22Rv1 (cell line): ENCODE data around the gene MSANTD7.
A peak's percentile ranks its signal among the peaks of the same experiment; 100 is the strongest.

Experiments
- H3K27ac ChIP-seq: fragments of 450-650 bp; 2 replicates; pipeline ENCODE4 v1.5.1; 2017
- ZFX ChIP-seq: fragments of 450-650 bp; IDR thresholded peaks from 2 replicates; pipeline ENCODE4 v1.6.1; 2017; ENCODE audit warnings: antibody characterized with exemption, borderline replicate concordance
- TF ChIP-seq, protein P1 (sequence below): fragments of 450-650 bp; IDR thresholded peaks from 2 replicates; pipeline ENCODE4 v1.5.1; 2017; ENCODE audit warnings: mild to moderate bottlenecking

MSANTD7 gene

DNA sequence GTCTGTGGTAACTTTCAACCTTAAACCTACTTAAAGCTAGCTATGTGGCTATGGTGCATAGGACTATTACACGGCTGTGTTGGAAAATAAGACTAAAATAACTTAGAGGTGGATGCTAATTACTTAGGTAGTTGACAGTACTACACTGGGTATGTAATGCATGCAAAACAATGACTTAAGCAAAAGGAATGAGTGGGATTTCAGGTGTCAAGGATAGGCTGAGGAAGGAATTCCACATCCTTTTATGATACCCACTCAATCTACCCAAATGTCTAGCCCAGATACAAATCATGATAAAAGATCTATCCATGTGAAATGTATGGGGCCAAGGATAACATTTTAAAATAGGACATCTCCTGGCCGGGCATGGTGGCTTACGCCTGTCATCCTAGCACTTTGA, 14.1 kb upstream of the MSANTD7 start:
- no peak overlapping the region for H3K27ac ChIP-seq
- TF ChIP-seq, protein P1, sequence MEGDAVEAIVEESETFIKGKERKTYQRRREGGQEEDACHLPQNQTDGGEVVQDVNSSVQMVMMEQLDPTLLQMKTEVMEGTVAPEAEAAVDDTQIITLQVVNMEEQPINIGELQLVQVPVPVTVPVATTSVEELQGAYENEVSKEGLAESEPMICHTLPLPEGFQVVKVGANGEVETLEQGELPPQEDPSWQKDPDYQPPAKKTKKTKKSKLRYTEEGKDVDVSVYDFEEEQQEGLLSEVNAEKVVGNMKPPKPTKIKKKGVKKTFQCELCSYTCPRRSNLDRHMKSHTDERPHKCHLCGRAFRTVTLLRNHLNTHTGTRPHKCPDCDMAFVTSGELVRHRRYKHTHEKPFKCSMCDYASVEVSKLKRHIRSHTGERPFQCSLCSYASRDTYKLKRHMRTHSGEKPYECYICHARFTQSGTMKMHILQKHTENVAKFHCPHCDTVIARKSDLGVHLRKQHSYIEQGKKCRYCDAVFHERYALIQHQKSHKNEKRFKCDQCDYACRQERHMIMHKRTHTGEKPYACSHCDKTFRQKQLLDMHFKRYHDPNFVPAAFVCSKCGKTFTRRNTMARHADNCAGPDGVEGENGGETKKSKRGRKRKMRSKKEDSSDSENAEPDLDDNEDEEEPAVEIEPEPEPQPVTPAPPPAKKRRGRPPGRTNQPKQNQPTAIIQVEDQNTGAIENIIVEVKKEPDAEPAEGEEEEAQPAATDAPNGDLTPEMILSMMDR: no peak
- no peak for TF ChIP-seq ZFX

DNA sequence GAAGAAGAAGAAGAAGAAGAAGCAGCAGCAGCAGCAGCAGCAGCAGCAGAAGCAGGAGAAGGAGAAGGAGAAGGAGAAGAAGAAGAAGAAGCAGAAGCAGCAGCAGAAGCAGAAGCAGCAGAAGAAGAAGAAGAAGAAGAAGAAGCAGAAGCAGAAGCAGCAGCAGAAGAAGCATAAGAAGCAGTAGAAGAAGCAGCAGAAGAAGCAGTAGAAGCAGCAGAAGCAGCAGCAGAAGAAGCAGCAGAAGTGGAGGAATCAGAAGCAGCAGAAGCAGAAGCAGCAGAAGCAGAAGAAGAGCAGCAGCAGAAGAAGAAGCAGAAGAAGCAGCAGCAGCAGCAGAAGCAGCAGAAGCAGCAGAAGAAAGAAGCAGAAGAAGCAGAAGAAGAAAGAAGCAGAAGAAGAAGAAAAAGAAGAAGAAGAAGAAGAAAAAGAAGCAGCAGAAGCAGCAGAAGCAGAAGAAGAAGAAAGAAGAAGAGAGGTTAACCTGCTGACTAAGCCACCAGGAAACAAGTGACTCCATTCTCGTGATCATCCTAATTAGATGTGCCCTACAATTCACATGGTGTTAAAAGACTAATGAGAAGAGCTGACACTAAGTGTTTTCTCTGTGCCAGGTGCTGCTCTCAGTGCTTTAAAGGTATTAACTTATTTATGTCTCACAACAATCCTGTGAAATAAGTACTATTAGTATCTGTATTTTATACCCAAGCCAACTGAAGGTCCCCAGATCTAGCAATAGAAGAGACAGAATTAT, 11.9 kb upstream of the MSANTD7 start:
- TF ChIP-seq ZFX: no peak
- TF ChIP-seq, protein P1: no peak
- no peak overlapping the region for H3K27ac ChIP-seq

DNA sequence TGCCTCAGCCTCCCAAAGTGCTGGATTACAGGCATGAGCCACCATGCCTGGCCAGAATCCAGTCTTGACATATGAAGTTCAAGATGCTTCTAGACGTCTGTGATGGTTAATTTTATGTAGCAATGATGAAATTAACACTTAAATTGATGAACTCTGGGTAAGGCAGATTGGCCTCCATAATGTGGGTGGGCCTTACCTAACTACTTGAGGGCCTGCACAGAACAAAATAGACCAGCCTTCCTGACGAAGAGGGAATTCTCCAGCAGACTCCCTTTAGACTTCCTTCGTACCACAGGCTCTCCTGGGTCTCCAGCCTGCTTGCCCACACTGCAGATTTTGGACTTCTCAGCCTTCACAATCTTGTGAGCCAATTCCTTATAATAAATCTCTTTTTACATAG, 5.0 kb upstream of the MSANTD7 start:
- TF ChIP-seq ZFX: no peak
- TF ChIP-seq, protein P1: no peak

DNA sequence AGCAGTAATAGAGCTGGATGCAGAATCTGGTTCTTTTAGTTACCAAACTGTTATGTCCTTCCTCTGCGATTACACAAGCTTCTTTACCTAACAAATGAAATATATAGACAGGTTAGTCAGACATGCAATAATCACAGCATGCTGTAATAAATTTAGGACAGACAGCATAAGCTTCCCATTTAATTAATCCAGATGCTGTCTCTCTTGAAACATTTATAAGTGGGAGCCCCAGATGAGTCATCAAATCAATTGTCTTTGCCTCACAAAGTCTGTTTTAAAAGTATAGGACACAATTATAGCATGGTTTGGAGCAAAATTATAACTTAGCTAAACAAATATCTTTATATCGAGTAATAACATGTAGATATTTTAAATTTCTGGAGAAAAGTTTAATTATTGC, 1.9 kb upstream of the MSANTD7 start:
- TF ChIP-seq ZFX: no peak
- TF ChIP-seq, protein P1: no peak
- no peak overlapping the region for H3K27ac ChIP-seq

More for the DNA sequence above, 5.0 kb upstream of the MSANTD7 start:
- H3K27ac ChIP-seq: no peak overlapping the region

DNA sequence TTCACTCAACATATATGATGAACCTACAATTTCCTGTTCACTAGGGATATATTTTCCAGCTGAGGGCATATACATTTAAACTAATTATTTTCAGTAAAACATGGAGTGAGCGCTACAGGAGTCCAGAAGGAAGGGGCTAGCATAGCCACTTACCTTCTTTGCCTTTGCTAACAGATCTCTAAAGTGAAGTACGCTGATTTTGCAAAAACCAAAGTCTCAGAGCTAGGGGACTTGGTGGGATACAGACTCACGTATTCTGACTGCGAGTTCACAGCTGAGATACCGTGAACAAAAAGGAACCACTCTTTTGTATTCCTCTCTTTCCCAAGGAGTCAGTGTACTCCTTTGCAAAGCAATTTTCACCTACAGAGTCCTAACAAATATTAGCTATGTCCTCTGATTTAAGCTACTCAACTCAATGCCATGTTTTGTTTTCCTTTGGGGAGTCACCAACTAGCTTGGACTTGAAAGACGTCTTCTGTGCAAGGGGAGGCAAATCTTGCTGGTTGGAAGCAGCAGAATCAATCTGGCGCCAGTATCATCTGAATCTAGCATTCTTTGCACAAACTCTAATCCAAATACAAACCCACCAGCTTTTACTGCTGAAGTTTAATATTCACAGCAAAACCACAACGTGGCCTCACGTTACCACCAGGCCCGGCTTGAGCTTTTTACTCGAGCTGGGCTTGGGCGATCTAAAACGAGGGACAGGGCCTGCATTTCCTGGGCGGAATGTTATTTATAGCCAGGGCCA, 926 bp upstream of the MSANTD7 start:
- peak overlapping the region; percentile 74 for H3K27ac ChIP-seq
- no peak for TF ChIP-seq ZFX
- TF ChIP-seq, protein P1: no peak

DNA sequence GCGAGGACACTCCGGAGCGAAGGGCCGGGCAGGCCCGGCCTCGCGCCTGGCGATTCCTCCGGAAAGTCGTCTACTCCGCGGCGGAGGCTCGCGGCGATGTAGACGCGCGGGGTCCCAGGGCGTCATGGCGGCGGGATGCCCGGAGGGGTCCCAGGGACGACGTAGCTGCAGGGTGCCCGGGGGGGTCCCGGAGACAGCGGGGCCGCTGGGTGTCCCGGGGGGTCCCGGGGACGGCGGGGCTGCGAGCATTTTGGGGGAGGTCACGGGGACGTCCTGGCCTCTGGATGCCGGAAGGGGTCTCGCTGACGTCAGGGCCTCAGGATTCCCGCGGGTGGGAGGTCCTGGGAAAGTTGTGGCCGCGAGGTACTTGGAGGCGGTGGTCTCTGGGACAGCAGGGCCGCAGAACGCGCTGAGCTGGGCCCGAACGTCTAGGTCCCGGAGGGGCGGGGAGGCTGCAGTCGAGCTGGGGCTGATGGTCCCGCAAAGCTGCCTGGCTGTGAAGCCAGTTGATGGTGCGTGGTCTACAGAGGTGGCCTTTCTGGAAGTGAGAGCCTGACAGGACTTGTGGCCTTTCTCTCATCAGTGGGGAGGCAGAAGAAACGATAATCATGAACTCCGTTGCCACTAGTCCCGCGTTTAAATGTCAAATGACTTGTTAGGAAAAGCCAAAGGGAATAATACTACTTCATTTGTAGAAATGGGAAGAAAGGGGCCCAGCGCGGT, 637 bp downstream of the MSANTD7 start:
- H3K27ac ChIP-seq: peak overlapping the region; percentile 74
- TF ChIP-seq, protein P1: no peak
- no peak for TF ChIP-seq ZFX
